Epidermal melanocyte (primary cell): Measurements from ENCODE around the gene ZBTB20.

ENCODE experiments used
- DNase-seq: peaks from one replicate; pipeline ENCODE4 v3.0.0; 2011; ENCODE audit warnings: low spot score; ENCODE audit not compliant: insufficient read length

Gene ZBTB20

DNA sequence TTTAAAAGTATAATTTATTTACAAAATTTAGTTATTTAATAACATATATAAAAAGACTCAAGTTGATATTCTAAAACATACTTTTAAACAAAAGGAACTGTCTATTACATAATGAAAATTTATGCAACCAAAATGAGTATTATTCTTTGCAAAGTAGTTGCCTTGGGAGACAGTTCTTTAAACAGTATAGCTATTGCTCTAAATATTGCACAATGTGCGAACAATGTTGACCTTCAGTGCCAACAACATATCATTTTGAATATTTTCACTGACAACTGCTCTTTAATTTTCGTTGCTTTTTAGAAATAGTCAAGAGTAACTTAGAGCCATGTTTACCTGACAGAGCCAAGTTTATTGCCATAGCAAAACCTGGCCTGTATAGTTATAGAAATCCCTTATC is 124.9 kb downstream of the ZBTB20 start:
- DNase-seq, result no peak

- no peak for DNase-seq
Measured at GRCh38 chr3:115021061-115021460, 126.0 kb downstream of the ZBTB20 start.

DNA sequence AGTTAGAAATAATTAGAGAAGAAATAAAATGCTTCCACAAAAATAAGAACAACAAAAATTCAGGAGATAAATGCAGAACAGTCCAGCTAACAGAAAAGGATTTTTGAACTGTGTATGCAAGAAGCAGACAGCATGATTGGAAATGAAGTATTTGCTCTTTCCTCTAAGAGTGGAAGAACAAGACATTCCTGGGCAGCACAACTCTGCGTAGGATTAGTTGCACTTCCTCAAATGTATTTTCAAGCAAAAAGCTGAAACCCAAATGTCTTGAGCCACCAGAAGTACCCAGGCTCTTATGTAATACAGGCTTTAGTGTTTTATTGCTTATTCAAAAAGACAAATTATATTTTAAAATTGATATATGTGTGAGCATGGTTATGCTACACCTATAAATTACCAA is 127.2 kb downstream of the ZBTB20 start:
- no peak for DNase-seq

- DNase-seq, result no peak
Measured at GRCh38 chr3:115018694-115019093, 128.4 kb downstream of the ZBTB20 start.

- DNase-seq, result no peak
Measured at GRCh38 chr3:115007966-115008365, 139.1 kb downstream of the ZBTB20 start.

DNA sequence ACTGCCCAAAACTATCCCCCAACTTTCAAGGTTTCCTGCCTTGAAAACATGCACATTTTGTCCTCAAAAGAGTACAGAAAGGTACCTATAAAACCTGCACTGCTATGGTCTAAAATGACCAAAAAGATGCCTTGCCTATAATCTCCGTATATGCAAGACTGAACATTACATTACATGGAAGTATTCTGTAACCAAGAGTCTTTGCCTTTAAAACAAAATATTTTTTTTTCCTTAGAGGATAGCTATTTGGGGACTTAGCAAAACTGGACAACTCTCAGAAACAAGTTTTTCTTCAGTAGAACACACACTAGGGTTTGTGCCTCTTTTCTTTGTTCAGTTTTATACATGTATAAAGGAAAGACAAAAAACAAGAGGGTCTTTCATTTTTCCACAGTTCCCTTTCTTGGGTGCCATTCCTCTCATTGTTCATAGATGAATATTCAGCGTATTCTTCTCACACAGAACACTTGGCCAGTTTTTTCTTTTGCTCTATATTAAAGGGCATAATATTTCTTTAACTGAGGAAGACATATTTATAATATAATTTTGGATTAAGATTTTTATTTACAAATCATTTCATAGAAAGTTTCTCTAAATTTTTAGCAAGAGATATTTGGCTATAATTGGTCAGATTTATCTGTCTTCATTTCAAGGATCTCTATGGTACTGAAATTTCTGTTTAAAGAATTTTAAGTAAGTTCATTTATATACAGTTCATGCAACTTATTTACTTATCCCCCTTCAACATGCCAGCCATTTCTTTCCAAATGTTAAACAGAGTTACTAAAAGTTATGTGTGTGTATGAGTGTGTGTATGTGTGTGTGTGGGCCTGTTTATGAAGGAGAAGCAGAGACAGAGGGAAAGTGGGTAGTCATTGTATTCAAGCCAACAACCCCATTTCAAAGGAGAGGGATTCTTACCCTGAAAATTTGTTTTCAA is 142.6 kb downstream of the ZBTB20 start:
- no peak for DNase-seq

DNA sequence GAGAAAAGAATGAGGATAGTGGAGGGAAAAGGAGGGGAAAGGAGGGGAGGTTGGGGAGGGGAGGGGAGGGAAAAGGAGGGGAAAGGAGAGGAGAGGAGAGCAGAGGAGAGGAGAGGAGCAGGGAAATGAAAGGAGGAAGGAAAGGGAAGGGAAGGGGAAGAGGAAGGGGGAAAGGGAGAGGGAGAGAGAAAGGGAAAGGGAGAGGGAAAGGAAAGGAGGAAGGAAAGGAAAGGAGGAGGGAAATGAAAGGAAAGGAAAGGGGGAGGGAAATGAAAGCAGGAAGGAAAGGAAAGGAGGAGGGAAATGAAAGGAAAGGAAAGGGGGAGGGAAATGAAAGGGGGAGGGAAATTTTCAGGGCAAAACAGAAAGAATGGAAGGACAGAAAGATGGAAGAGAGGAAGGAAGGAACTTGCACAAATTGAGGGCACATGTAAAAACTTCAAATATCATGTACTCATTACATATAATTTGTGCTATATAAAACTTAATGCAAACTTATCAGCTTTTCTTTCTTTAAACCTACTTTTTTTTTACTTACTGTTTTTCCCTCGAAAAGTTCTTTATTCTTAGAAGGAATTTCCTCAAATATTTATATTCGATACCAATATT is 148.0 kb downstream of the ZBTB20 start:
- DNase-seq, result no peak

DNA sequence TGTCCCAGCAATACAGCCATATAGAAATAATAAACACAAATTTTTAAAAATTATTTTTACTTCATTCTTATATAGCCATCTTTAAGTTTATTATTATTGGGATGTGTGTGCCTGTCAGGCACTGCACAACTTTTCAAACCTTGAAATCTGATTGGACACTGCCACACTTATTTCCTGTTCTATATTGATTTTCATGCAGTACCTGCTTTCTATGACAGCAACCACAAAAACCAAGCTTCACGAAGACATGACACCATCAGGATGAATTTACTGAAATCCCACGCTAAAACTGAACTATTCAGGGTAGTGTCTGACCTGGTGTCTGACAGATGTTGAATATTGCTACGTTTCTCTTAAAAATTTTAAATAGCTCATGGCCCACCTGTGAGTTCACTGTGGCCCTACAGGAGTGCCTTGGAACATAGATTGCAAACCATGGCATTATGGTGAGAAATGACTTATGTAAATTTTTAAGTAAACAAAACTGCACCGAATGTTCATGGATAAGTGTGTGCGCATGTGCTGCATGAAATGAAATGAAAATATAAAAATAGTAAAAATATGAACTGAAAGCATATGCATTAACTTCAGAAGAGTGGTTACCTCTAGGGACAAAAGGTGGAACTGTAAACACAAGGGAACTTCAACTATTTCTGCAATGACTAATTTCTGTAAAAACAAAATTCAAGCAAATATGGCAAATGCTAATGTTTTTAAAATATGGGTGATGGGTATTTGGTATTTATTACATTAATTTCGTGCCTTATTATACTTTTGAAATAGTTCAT is 152.3 kb downstream of the ZBTB20 start:
- DNase-seq, result no peak

DNA sequence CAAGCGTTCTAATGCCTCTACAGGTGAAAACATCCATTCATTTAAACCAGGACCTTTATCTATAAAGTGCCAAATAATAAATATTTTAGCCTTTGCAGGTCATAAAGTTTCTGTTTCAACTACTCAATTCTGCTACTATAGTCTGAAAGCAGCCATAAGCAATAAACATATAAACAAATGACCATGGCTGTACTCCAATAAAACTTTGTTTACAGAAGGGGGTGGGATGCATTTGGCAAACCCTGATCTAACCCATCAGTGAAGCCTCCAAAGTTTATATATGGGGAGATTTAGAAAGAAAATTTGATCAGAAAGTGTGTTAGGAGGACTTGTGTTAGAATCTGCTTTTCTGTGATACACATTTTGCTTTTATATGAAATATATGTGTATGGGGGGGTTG is 161.3 kb downstream of the ZBTB20 start:
- no peak for DNase-seq

- DNase-seq, result no peak
Measured at GRCh38 chr3:114983248-114983647, 163.8 kb downstream of the ZBTB20 start.

- DNase-seq, result no peak
Measured at GRCh38 chr3:114974387-114974786, 172.7 kb downstream of the ZBTB20 start.

DNA sequence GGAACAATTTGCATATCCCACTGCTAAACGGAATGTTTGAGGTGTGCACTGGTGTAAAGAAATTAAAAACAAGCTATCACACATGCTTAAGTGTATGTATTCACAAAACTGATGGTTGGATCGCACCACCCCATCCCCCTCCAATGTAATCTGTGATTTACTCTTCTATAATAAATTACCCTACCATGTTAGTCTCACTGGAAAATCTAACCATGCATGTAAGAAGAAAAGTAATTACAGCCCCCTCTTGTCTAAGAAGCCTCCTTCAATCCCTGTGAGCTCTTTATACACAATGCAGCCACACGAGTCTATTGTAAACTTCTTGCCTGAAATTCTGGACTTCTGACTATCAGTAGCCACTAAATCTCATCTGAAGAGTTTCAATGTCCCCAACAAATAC is 173.6 kb downstream of the ZBTB20 start:
- no peak for DNase-seq

DNA sequence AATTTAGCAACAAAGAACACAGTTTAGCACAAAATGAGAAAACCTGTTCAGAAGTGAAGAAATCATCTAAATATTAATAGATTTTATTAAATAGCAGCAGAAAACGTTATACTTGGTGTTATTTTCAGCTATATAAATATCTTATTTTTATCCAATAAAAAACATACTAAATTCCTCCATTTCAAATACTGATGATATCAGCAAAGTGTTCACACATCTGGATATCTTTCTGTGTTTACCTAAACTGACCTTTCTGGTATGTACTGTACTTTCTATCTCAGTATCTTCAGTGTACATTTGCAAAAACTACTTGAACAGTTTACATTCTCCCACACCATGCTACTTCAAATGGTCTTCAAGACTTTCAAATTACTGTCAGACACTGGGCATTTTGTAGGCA is 179.9 kb downstream of the ZBTB20 start:
- DNase-seq, result no peak

DNA sequence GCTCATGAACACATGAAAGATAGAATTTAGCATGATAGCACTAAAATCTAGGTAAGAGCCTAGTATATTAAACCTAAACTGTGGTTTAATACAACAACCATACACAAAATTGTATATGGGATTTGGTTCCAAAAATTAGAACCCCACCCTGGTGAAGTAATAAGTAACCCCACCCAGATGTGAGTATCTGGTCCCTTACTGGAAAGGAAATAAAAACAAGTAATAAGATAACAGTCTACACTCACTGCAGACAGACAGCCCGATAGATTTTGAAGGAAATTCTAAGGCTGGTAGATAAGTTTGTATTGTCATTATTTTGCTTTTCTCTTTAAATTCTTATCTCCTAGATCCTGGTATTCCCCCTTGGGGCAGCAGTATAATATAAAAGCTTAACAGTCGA is 184.9 kb downstream of the ZBTB20 start:
- no peak for DNase-seq

DNA sequence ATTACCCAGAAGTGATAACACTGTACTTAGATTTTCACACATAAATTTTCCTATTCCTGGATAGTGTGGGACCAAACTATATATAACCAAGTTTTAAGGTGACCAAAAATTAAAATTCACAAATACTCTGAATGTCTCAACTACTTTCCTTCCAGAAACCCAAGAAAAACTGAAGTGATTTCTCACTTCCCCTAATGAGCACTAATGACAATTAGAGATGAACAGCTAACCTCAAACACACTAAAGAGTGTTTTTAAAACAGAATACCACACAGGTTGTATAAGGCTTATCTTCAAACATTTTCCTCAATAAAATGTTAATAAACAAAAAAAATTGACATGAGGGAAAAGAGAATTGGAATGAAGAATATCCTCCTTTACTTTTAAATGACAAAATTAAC is 188.2 kb downstream of the ZBTB20 start:
- no peak for DNase-seq

DNA sequence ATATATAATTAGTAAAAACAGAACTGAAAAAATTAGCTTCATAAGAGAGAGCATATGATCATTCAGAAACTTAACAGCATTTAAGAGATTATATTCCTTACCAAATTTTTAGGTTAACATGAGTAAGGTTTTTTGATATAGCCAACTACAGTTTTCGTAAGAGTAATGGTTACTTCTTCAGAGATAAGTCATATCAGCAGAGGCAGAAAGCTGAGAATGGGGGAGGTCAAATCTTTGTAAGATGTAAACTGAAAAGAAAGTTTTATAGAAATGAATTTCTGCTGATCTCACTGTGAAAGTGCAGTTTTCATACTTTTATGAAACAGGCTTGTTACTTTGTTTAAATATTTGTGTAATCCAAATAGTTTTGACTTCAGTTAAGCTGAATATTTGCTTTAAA is 193.3 kb downstream of the ZBTB20 start:
- no peak for DNase-seq

DNA sequence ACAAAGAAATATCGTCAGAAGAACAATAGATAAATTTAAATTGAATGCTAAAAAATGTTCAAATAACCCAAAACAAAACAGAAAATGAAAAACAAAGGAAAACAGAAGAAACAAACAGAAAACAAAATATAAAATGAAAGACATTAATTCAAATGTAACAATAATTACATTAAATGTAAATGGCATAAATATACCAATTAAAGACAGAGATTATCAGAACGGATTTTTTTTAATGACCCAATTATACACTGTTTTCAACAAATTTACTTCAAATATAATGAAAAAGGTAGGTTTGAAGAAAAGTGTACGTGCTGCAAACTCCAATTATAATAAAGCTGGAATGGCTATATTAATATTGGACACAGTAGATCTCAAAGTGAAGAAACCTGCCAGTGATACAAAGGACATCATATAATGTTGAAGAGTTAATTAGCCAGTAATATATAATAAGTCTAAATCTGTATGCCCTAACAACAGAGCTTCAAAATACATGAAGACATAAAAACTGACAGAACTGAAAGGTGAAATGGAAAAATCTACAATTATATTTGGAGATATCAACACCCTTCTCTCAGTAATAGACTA is 193.8 kb downstream of the ZBTB20 start:
- no peak for DNase-seq

GRCh38 chr3:114942773-114943172 is 204.3 kb downstream of the ZBTB20 start:
- no peak for DNase-seq

- DNase-seq, result no peak
Measured at GRCh38 chr3:114941626-114942309, 205.3 kb downstream of the ZBTB20 start.

DNA sequence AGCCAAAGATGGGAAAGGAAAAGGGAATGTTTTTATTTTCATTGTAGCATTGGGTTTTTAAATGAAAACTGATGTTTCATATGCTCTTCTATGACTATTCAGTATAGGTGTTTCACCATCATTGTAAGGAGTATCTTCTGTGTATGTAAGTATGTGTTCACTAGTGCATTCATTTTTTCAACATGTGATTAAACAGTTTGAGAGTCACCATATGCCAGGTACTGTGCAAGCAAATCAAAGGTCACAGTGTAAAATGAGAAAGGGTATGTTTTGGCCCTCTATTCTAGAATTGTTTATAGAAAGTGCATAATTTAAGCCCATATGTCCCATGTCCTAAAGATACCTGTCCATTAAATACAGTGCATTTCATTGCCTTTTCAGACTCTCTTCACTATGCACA is 207.2 kb downstream of the ZBTB20 start:
- no peak for DNase-seq

- DNase-seq, result no peak
Measured at GRCh38 chr3:114933407-114933806, 213.7 kb downstream of the ZBTB20 start.
